Gastroesophageal sphincter (tissue), 3 donors: ENCODE data around the gene EPC2.
"Not testable (repeated sequence)": the region's sequence is repeated elsewhere in the genome, so short reads cannot be mapped to it uniquely, and the experiment has no call there.

Experiments
- CTCF ChIP-seq, 4 experiments: fragments of 200-600 bp in 2 of 4; fragments of 450-650 bp in 2 of 4; sonication (generic) in 1 of 4; IDR thresholded peaks; one replicate each; pipeline ENCODE4 v1.5.1; 2017 to 2019; ENCODE audit warnings: antibody characterized with exemption in 4 of 4, mild to moderate bottlenecking in 2 of 4, moderate library complexity in 2 of 4
- EP300 ChIP-seq: sonication (generic); formaldehyde crosslinking; IDR thresholded peaks from one replicate; pipeline ENCODE4 v1.6.1; 2017; ENCODE audit warnings: antibody characterized with exemption, mild to moderate bottlenecking
- POLR2A ChIP-seq, 2 donors: fragments of 450-650 bp; IDR thresholded peaks; one replicate each; pipeline ENCODE4 v1.6.1; 2017; ENCODE audit warnings: antibody characterized with exemption in 2 of 2, mild to moderate bottlenecking in 2 of 2, moderate library complexity in 1 of 2
- POLR2AphosphoS5 ChIP-seq: sonication (generic); formaldehyde crosslinking; IDR thresholded peaks from one replicate; pipeline ENCODE4 v1.6.1; 2017; ENCODE audit warnings: antibody characterized with exemption

DNA sequence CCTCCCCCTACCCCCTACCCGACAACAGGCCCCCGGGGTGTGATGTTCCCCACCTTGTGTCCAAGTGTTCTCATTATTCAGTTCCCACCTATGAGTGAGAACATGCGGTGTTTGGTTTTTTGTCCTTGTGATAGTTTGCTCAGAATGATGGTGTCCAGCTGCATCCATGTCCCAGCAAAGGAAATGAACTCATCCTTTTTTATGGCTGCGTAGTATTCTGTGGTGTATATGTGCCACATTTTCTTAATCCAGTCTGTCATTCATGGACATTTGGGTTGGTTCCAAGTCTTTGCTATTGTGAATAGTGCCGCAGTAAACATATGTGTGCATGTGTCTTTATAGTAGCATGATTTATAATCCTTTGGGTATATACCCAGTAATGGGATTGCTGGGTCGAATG, 37.3 kb downstream of the EPC2 start:
- TF ChIP-seq CTCF (IDR thresholded peaks at IDR 0.05); POLR2A (IDR thresholded peaks at IDR 0.05); EP300; POLR2AphosphoS5: not testable (repeated sequence)
